HG03025 (cell line): ENCODE measurements around the gene SEMG1.

Experiments
- ATAC-seq: cut with Tn5 transposase; IDR thresholded peaks from one replicate; pipeline ENCODE4 v1.9.1; 2021; ENCODE audit warnings: mild to moderate bottlenecking, moderate library complexity; ENCODE audit not compliant: unreplicated experiment, low FRiP score

SEMG1 gene

DNA sequence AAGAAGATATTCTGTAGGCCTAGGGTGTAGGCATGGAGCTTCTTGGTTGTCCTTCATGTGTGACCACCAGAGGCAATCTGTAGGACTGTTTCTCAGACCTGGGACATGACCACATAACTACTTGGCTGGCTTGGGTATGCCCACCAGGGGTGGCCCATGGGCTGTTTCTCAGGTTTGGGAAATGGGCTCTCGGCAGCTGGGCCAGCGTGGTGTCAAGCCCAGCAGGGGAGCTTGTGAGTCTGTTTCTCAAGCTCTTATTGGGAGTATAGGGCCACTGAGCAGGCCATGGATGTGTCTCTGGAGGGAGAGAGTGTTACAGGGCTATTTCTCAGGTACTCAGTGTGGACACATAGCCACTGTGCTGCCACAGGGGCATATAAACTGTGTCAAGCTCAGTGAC is 11.8 kb downstream of the SEMG1 start:
- ATAC-seq: no peak

DNA sequence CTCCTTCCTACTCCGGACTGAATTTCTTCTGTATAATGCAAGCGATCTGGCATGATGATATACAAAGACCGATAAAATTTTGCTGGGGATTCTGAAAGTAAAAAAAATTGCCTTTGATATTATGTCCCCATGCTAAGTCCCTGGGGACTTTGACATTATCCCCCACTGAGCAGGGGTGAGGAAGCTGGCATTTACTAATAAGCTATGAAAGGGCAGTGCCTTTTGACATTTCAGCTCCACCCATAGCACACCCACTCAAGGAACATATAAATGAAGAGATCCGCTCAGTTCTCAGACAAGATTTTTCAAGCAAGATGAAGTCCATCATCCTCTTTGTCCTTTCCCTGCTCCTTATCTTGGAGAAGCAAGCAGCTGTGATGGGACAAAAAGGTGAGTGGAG is 14.2 kb downstream of the SEMG1 start, which contains the start of gene SEMG2:
Gene SEMG2, plus strand, starts transcription at position 298 of the 400 bp plus-strand sequence. Its CDS starts 17 bp downstream, at position 315.
- no peak for ATAC-seq

DNA sequence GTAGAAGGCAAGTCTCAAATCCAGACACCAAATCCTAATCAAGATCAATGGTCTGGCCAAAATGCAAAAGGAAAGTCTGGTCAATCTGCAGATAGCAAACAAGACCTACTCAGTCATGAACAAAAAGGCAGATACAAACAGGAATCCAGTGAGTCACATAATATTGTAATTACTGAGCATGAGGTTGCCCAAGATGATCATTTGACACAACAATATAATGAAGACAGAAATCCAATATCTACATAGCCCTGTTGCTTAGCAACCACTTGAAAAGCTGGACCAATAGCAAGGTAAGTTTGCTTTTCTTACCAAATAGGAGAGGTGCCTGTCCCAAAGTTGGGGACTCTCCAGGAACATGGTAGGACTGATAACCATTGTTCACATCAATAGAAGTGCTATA is 16.3 kb downstream of the SEMG1 start:
- ATAC-seq: no peak

DNA sequence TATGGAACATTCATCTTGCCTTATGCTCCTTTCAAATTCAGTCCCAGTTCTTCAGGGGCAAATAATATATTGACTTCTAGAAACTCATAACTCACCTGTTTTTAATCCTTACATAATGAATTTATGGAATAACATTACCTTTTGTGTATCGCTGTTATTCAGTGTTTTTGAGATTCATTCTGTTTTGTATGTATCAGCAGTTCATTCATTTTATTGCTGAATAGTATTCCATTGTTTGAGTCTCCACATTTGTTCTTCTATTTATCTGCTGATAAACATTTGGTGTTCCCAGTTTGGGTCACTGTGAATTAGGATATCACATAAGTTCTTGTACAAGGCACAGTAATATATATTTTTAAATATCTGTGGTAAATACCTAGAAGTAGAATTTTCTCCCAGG is 19.5 kb downstream of the SEMG1 start:
- ATAC-seq: no peak

DNA sequence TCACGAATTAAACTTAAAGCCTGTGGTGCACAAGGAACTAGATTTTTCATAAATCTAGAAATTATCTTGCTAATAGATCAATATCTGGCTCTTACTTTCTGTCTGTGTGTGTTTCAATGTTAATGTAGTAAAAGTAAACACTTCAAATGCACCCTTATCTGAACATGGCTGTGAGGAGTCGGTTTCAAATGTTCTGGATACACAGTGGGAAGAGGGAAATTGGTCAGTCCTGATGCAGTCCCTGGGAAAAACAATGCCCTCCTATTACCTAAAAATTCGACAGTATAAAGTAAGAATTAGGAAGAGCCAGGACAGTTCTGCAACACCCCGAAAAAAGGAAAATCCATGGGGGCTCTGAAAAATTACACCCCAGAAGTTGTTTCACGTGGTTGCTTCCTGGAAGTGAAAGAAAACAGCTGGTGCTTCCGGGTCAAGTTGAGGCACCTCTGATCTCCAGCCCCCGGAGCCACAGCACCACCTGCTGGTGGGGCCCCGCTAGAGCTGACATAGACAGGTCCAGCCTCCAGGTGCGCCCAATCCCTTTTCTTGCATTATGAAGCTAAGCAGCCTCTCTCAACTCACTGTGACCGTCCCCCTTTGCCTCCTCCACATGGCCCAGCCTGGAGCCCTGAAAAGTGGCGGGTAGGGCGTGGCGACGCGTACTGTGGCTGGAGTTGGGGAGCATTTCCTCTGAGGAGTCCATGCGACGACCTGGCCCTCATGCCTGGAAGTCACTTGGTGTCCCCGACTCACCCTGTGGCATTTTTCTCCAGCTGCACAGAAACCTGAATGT is 22.6 kb downstream of the SEMG1 start:
- ATAC-seq: no peak

DNA sequence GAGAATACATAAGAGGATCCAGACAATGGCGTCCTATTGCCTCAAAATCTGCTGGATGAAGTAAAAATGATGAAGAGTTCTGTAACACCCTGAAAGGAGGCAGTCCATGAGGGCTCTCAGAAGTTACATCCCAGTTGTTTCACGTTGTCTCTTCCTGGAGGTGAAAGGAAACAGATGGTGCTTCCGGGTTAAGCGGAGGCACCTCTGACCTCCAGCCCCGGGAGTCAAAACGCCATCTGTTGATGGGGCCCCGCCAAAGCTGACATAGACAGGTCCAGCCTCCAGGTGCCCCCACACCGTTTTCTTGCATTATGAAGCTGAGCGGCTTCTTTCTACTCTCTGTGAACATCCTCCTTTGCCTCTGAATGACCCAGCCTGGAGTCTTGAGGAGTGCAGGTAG is 23.8 kb downstream of the SEMG1 start:
- ATAC-seq: no peak

DNA sequence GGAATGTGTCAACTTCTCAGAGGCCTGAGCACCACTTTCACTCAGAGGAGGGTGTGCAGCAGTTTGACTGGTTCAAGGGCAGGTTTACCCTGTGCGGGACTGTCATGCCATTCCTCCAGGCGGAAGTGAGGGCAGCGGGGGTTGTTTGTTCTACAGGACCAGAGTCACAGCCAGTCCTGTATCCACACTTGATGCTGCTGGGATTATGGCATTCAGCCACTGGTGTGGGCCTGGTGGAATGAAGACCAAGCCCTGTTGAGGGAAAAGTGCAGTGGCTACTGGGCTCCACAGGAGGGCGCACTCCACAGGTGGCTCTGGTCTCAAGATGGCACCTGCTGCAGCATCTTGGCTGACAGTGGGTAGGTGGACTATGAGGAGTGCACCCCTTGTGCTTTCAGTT is 29.2 kb downstream of the SEMG1 start:
- ATAC-seq: no peak

DNA sequence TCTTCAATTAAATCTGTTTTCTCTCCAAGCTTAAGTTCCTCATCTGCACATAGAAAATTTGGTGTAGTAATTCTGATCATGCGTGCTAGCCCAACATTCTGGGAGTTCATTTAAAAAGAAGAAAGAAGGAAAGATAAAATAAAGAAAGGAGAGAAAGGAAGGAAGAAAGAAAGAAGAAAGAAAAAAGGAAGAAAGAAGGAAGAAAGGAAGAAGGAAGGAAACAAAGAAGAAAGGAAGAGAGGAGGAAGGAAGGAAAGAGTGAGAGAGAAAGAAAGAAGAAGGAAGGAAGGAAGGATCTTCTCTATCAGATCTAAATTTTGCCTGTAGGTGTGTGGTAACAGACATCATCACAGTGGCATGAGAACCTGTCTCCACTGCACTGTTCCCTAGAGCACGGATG is 31.3 kb downstream of the SEMG1 start:
- no peak for ATAC-seq

DNA sequence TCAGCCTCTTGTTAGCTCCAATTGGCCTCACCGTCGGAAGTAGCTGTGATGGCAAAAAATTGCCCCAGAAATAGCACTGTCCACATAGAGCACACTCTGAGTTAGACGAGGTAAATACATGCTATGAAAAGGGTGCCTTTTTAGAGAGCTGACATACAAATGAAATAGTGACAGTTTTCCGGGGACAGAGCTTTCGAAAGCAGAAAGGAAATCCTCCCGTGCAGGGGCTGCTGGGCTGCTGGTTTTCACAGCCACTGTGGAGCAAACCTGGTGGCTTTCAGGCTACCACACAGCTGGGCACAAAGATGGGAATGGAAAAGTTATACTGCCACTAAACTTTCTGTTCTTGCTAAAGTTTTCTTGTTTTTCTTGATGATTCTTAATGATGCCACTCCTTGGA is 39.3 kb downstream of the SEMG1 start:
- no peak for ATAC-seq

DNA sequence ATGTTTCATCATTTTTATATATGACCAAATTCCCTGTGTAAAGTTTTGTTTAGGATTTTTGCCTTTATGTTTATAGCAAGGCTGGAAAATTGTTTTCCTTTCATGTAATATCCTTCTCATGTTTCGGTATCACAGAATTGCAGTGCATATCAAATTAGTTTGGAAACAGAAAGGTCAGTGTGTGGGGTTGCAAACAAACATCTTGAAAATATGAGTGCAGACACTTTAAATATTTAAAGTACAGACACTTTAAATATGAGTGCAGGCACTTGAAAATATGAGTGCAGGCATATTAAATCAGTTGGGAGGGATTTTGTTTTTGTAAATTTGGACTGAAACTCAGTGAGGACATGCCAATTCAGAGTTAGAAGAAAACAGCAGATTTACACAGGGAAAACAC is 41.0 kb downstream of the SEMG1 start:
- ATAC-seq: no peak

DNA sequence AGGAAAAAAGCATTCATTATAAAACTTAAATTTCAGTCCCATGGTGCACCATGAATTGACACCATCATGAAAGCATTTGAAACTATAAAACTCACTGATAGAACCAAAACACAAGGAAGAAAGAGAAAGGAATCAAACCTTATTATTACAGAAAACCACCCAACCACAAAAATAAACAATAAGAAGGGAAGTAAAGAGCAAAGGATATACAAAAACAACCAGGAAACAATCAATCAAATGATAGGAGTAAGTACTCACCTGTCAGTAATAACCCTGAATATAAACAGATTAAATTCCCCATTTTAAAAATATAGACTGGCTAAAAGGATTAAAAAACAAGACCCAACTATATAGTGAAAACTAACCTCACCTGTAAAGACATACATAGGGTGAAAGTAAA is 41.8 kb downstream of the SEMG1 start:
- no peak for ATAC-seq

DNA sequence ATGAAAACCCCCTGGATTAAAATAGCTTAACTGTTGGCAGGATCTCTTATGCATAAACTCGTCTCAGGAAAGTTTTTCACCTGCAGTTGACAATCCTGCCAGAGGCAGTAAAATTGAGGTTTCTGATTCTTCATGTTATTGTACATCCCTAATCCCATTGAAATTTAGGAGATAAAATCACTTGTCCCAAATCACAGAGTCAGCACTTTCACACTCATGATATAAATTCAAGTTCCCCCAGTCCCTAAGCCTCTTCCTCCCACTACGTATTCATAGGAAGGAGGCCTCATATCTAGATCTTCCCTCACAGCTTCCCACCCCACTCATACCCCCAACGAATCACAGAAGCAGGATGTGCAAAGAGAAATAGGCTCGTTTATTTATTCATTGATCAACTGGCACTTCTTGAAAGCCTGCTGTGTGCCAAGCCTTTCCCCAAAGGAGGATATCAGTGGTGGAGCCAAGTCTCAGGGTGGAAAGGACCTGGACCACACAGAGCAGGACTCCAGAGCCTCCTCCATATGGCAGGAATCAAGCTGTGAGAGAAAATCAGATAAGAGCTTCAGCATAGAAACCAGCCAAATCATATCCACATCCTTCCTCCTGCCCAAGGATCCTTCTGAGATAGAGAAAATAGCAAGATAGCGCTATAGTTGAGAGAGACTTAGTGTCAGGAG is 45.2 kb downstream of the SEMG1 start:
- no peak for ATAC-seq

DNA sequence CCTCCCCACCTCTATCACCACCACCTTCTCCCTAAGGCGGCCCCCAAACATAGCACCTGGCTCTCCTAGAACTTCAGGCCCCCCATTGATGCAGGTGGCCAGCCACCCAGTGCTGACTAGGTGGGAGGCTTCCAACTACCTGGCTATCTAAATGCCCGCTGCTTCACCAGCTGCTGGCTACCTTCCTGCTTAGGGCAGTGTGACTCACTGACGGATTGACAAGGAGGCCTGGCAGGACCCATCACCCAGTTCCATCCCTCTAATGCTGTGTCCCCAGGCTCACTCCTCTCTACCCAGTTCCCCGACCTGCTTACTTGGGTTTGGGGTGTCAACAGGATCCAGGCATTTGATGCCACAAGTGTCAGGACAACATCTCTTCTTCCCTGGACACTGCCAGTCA is 46.4 kb downstream of the SEMG1 start:
- no peak for ATAC-seq

DNA sequence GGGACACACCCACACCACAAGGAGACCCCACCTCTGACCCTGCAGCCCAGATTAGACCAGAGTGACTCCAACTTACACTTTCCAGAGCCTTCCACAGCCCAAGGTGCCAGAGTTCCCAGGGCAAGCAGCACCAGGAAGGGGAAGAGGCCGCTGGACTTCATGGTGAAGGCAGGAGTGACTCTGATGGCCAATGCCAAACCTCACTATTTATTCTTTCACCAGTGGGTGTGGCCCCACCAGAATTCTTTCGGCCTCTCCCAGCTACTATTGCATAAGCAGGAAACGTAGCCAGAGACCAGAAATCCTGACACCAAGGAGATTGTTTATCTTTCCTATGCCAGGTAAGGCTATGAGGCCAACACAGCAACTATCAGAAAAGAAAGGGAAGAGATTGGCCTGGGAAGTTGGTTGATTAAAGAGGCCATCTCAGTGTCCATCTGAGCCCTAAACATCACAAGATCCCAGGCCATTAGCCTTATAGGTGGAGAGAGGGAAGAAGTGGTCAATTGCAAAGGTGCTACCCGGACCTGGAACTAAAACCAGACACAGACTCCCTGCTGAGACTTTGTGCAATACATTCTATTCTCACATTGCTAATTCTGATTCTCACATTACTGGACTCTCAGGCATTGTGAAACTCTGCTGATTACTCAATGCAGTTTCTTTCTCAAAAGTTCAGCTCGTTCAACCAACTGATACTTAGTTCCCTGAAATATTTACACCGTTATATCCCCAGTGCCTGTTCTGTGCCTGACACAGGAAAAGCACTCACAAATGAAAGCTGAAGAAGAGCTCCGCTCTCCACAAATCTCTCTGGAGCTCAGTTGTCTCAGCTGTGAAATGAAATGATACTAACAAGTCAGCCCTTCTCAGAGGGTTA is 47.8 kb downstream of the SEMG1 start, which contains the start of gene SLPI:
Gene SLPI, minus strand, starts transcription at position 182 of the 880 bp plus-strand sequence. Its CDS starts 21 bp downstream, at position 161.
- peak; percentile 49 for ATAC-seq

DNA sequence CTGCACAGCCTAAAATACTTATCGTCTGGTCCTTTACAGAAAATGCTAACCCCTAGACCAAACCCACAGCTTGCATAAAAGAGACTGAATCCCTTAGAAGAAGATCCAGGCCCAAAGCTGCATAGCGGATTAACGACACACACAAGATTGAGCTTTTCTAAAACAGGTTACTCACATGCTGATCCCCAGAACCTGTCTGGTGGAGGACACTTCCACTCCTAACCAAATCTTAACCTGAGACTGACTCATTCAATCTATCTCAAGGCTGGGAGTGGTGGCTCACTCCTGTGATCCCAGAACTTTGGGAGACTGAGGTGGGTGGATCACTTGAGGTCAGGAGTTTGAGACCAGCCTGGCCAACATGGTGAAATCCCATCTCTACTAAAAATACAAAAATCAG is 50.3 kb downstream of the SEMG1 start:
- ATAC-seq: no peak

DNA sequence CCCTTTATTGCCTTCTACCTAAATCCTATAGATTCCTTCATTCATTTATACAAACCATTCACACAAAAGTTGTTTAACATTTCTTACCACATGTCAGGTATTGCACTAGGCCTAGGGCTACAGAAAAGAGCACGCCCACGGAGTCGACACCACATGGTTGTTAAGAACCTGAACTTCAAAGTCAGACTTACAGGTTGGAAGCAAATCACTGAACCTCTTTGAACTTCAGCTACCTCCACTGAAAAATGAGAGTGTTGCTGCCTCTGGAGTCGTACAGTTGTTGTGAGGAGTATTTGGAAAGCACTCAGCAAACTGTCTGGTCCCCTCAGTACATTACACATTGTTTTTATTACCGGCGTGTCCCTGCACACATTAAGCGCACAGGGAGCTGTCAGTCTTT is 50.9 kb downstream of the SEMG1 start:
- ATAC-seq: no peak

DNA sequence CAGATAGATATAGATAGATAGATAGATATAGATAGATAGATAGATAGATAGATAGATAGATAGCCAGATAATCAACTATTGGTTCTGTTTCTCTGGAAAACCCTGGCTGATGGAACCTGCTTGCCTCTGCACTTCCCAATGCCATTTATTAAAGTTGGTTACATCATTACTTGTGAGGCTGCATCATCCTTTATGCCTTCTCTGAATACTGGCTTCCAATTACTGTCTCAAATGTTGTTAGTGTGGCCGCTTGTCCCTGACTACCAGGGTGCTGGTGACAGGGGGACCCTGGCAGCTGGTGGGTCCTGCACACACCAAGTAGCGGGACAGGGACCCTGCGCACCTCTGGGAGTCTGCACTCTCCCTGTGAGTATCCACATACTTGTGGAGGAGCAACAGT is 51.4 kb downstream of the SEMG1 start:
- ATAC-seq: no peak

DNA sequence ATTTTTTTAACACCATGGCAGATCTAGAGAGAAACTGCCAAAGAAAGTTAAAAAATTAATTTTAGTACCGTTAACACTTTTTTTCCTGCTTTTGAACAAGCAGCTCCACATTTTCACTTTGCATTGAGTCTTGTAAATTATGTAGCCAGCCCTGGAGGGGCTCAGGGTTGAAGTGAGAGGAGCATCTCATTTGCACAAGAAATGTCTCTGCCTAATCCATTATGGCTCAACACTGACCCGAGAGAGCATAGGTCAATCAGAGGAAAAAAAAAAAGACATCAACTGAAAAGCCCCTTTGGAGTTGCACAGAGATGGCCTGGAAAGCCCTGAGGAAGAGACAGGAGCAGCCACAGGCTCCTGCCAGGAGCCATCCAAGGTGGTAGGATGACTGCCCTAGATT is 51.8 kb downstream of the SEMG1 start:
- ATAC-seq: no peak
